H1 (cell line): ENCODE measurements around the gene ENOX2. TPM values are rescaled to one million over a fixed set of nuclear protein-coding genes. Genes with fewer than 3 reads are reported as not detected.

Experiments used
- CHD2 ChIP-seq: IDR thresholded peaks from 2 replicates; pipeline ENCODE4 v1.6.1; 2012; ENCODE audit warnings: low read length, improper control_type of control experiment
- CREB1 ChIP-seq: IDR thresholded peaks from 2 replicates; pipeline ENCODE4 v1.6.1; 2012; ENCODE audit warnings: inconsistent platforms
- EGR1 ChIP-seq: IDR thresholded peaks from 2 replicates; pipeline ENCODE4 v1.6.1; 2011; ENCODE audit warnings: low read depth, low read length, borderline replicate concordance
- GABPA ChIP-seq: IDR thresholded peaks from 2 replicates; pipeline ENCODE4 v1.6.1; 2011; ENCODE audit warnings: mild to moderate bottlenecking, low read length, moderate library complexity, borderline replicate concordance; ENCODE audit not compliant: insufficient read depth
- SIRT6 ChIP-seq: IDR thresholded peaks from one replicate; pipeline ENCODE4 v1.7.1; 2012; ENCODE audit warnings: low read length, inconsistent platforms
- polyA plus RNA-seq, 7 experiments: library from polyadenylated mRNA; depleted of rRNA in 3 of 7; stranded (reverse) in 5 of 7; unstranded in 2 of 7; fragments of >200 nt in 5 of 7; fragments of 200-250 nt in 2 of 7; gene quantifications; 1 replicate in 5 of 7; 2 replicates in 1 of 7; 4 replicates in 1 of 7; pipeline versions ENCODE4 v1.2.1 to v1.2.3, GENCODE V29; 2011 to 2013; ENCODE audit warnings: missing spikeins in 2 of 7, mixed read lengths in 2 of 7
- total RNA-seq: library from RNA; stranded (reverse); fragmentation: NEBNext Ultra II Directional; extraction: Animal tissue kit (Norgen Biotek cat#: 25700); gene quantifications from 2 replicates; pipeline ENCODE4 v1.2.1, GENCODE V29; 2021

Gene ENOX2
- total and polyA plus RNA-seq, 2 of the 8 experiments (the other 6 are each of a cell fraction or from before 2014, with no cell fraction given) = 4.5 to 12.3 TPM

DNA sequence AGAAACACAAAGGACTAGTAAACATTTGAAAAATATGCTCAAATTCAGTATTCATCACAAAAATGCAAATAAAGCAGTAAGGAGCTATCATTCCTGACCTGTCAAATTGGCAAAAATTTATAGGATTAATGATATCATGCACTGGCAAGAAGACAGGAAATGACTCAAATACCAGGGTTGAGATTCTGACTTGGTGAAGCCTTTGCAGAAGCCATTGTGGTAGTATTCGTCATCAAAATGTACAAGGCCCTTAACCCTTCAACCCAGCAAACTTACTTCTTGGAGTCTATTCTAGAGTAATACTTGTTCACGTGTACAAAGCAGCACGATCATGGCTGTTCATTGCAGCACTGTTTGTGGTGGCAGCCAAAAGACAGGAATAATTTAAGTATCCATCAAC, 132.4 kb downstream of the ENOX2 start (continued):
- TF ChIP-seq GABPA (no peak), CREB1 (no peak), CHD2 (no peak), EGR1 (no peak), SIRT6 (no peak)
